HG03432 (cell line): ENCODE data around the gene ASCL3.
"Not testable (repeated sequence)": the region's sequence is repeated elsewhere in the genome, so short reads cannot be mapped to it uniquely, and the experiment has no call there.

Experiments
- ATAC-seq: cut with Tn5 transposase; IDR thresholded peaks from one replicate; pipeline ENCODE4 v1.9.1; 2021; ENCODE audit warnings: mild to moderate bottlenecking, moderate library complexity; ENCODE audit not compliant: unreplicated experiment

Gene ASCL3

GRCh38 chr11:8942518-8943066 is at the start of gene ASCL3:
ASCL3 (minus strand) TSS chr11:8943016; CDS start chr11:8938161, 4,855 bp downstream.
- no peak for ATAC-seq

- ATAC-seq = no peak
These were observed 46.6 kb upstream of the ASCL3 start for GRCh38 chr11:8989453-8989852.

- ATAC-seq = no peak
These were observed 45.8 kb upstream of the ASCL3 start for GRCh38 chr11:8988329-8989234.

- no peak for ATAC-seq
These were observed 44.6 kb upstream of the ASCL3 start for GRCh38 chr11:8987446-8987845.

GRCh38 chr11:8986772-8987171 is 44.0 kb upstream of the ASCL3 start:
- ATAC-seq = not testable (repeated sequence)

- no peak for ATAC-seq
These were observed 42.6 kb upstream of the ASCL3 start for GRCh38 chr11:8985462-8985861.

- no peak for ATAC-seq
These were observed 40.7 kb upstream of the ASCL3 start for GRCh38 chr11:8983552-8983951.

GRCh38 chr11:8980485-8980884 is 37.7 kb upstream of the ASCL3 start:
- no peak for ATAC-seq

GRCh38 chr11:8979365-8979764 is 36.5 kb upstream of the ASCL3 start:
- ATAC-seq = not testable (repeated sequence)

GRCh38 chr11:8973121-8973520 is 30.3 kb upstream of the ASCL3 start:
- ATAC-seq = no peak

GRCh38 chr11:8971924-8972316 is 29.1 kb upstream of the ASCL3 start:
- ATAC-seq = no peak

GRCh38 chr11:8971196-8971923 is 28.5 kb upstream of the ASCL3 start:
- ATAC-seq = no peak

GRCh38 chr11:8967184-8967583 is 24.4 kb upstream of the ASCL3 start:
- ATAC-seq = no peak

- ATAC-seq = peak; percentile 80
These were observed 21.8 kb upstream of the ASCL3 start, which contains the start of gene TMEM9B for GRCh38 chr11:8964324-8965320. TMEM9B (minus strand) TSS chr11:8964442; CDS start chr11:8964313, 129 bp downstream.

- peak; percentile 70 for ATAC-seq
These were observed 20.9 kb upstream of the ASCL3 start for GRCh38 chr11:8963569-8964323.

- ATAC-seq = no peak
These were observed 20.0 kb upstream of the ASCL3 start for GRCh38 chr11:8962841-8963240.

- ATAC-seq = no peak
These were observed 18.6 kb upstream of the ASCL3 start for GRCh38 chr11:8961401-8961800.

- peak; percentile 40 for ATAC-seq
These were observed 16.8 kb upstream of the ASCL3 start for GRCh38 chr11:8959546-8960166.

- ATAC-seq = no peak
These were observed 14.0 kb upstream of the ASCL3 start for GRCh38 chr11:8956860-8957259.
